NOMO-1 (cell line): ENCODE data around the gene PLXNB2.

Experiments
- DNase-seq, 2 experiments: peaks; one replicate each; lab custom pipeline; 2025; ENCODE audit not compliant: unreplicated experiment in 2 of 2; lab: John Stamatoyannopoulos, UW

The PLXNB2 gene

GRCh38 chr22:50311606-50312351 is 4.3 kb upstream of the PLXNB2 start:
- DNase-seq, result no peak

- no peak for DNase-seq
Observed at GRCh38 chr22:50310949-50311444, 3.6 kb upstream of the PLXNB2 start.

GRCh38 chr22:50310031-50310722 is 2.7 kb upstream of the PLXNB2 start:
- no peak for DNase-seq

- no peak for DNase-seq
Observed at GRCh38 chr22:50309601-50309991, 2.1 kb upstream of the PLXNB2 start.

GRCh38 chr22:50308986-50309600 is 1.6 kb upstream of the PLXNB2 start:
- peak in 1 of 2 experiments; percentile 20 for DNase-seq

GRCh38 chr22:50308597-50308935 is 1.1 kb upstream of the PLXNB2 start:
- peak; percentile 35 to 67 for DNase-seq

GRCh38 chr22:50307890-50308596 is 597 bp upstream of the PLXNB2 start:
- DNase-seq, result peak in 1 of 2 experiments; percentile 35

- DNase-seq, result peak; percentile 76 to 88
Observed at GRCh38 chr22:50305923-50306566, 1.4 kb downstream of the PLXNB2 start.

GRCh38 chr22:50305393-50305922 is 2.0 kb downstream of the PLXNB2 start:
- peak in 1 of 2 experiments; percentile 59 for DNase-seq

- peak; percentile 81 to 91 for DNase-seq
Observed at GRCh38 chr22:50304528-50305392, 2.7 kb downstream of the PLXNB2 start.

- DNase-seq, result peak; percentile 65 to 70
Observed at GRCh38 chr22:50303848-50304527, 3.5 kb downstream of the PLXNB2 start.

GRCh38 chr22:50303515-50303847 is 4.0 kb downstream of the PLXNB2 start:
- no peak for DNase-seq

GRCh38 chr22:50302564-50302963 is 4.9 kb downstream of the PLXNB2 start:
- no peak for DNase-seq

GRCh38 chr22:50302041-50302541 is 5.4 kb downstream of the PLXNB2 start:
- DNase-seq, result no peak

GRCh38 chr22:50301581-50301991 is 5.9 kb downstream of the PLXNB2 start:
- no peak for DNase-seq

GRCh38 chr22:50300620-50301257 is 6.7 kb downstream of the PLXNB2 start:
- DNase-seq, result no peak

- DNase-seq, result no peak
Observed at GRCh38 chr22:50299785-50300619, 7.4 kb downstream of the PLXNB2 start.
